Fibroblast of lung (primary cell): ENCODE data around the gene ALDH3A1.

Experiments used
- EZH2 ChIP-seq: IDR thresholded peaks from 2 replicates; pipeline ENCODE4 v1.5.1; 2012; ENCODE audit warnings: low read length, control low read depth, mild to moderate bottlenecking; ENCODE audit errors: missing control alignments
- TF ChIP-seq, protein P1 (sequence below), 2 donors: IDR thresholded peaks in 1 of 2; conservative IDR thresholded peaks in 1 of 2; 1 replicate in 1 of 2; 2 replicates in 1 of 2; pipeline ENCODE4 v1.5.1; 2011 to 2012; ENCODE audit warnings: low read length in 2 of 2, control low read depth in 1 of 2, inconsistent platforms in 1 of 2, low read depth in 1 of 2, mild to moderate bottlenecking in 1 of 2

- TF ChIP-seq, protein P1, sequence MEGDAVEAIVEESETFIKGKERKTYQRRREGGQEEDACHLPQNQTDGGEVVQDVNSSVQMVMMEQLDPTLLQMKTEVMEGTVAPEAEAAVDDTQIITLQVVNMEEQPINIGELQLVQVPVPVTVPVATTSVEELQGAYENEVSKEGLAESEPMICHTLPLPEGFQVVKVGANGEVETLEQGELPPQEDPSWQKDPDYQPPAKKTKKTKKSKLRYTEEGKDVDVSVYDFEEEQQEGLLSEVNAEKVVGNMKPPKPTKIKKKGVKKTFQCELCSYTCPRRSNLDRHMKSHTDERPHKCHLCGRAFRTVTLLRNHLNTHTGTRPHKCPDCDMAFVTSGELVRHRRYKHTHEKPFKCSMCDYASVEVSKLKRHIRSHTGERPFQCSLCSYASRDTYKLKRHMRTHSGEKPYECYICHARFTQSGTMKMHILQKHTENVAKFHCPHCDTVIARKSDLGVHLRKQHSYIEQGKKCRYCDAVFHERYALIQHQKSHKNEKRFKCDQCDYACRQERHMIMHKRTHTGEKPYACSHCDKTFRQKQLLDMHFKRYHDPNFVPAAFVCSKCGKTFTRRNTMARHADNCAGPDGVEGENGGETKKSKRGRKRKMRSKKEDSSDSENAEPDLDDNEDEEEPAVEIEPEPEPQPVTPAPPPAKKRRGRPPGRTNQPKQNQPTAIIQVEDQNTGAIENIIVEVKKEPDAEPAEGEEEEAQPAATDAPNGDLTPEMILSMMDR (conservative IDR thresholded peaks at IDR 0.05 in 1 of 2, IDR thresholded peaks at IDR 0.05 in 1 of 2; ENCODE audit: low read depth in 1 of 2, low read length in 2 of 2): no peak
- no peak for TF ChIP-seq EZH2
Observed at GRCh38 chr17:19713901-19714361, 34.2 kb downstream of the ALDH3A1 start.
